Central memory CD8-positive, alpha-beta T cell (primary cell): Measurements from ENCODE around the gene TSPYL4.

ENCODE experiments used
- ATAC-seq: fragments of 150-1000 bp; cut with Tn5 transposase; replicated peaks from 2 replicates; pipeline ENCODE4 v1.10.0; 2022; ENCODE audit warnings: mild to moderate bottlenecking, moderate FRiP score, moderate number of reproducible peaks; ENCODE audit not compliant: poor library complexity, severe bottlenecking; ENCODE audit errors: extremely low read depth
- DNase-seq, 2 donors: peaks; one replicate each; pipeline ENCODE4 v3.0.0; 2021; ENCODE audit warnings: low spot score in 2 of 2
- H3K27ac Mint-ChIP-seq: one replicate; pipeline ENCODE4 v1.8.0; 2022; ENCODE audit warnings: low read depth, mild to moderate bottlenecking, moderate library complexity, mixed read lengths
- H3K27me3 Mint-ChIP-seq: one replicate; pipeline ENCODE4 v1.8.0; 2022; ENCODE audit warnings: mixed read lengths
- H3K36me3 Mint-ChIP-seq: one replicate; pipeline ENCODE4 v1.8.0; 2022; ENCODE audit warnings: mild to moderate bottlenecking, moderate library complexity, mixed read lengths; ENCODE audit not compliant: insufficient read depth
- H3K4me1 Mint-ChIP-seq: one replicate; pipeline ENCODE4 v1.8.0; 2022; ENCODE audit warnings: mixed read lengths
- H3K4me3 Mint-ChIP-seq: one replicate; pipeline ENCODE4 v1.8.0; 2022; ENCODE audit warnings: mild to moderate bottlenecking, moderate library complexity, mixed read lengths
- H3K9me3 Mint-ChIP-seq: one replicate; pipeline ENCODE4 v1.8.0; 2022; ENCODE audit warnings: mixed read lengths

TSPYL4 gene

DNA sequence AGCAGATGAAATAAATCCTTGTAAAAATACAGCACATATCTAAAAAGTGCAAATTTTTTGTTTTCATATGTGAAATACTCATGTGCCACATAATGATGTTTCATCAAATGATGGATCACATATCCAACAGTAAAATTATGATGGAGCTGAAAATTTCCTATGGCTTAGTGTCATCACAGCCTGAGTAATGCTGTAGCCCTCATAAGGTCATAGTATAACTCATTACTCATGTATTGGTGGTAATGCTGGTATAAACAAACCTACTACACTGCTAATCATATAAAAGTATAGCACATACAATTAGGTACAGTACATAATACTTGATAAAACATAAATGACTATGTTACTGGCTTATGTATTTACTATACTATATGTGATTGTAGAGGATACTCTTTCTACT is 12.9 kb upstream of the TSPYL4 start:
- peaks cover 12% of the 10 kb centered on the region for H3K9me3 Mint-ChIP-seq
- no peak overlapping the region for H3K27ac Mint-ChIP-seq
- no peak overlapping the region for H3K4me3 Mint-ChIP-seq
- ATAC-seq (no peak), DNase-seq (no peak)
- H3K27me3 Mint-ChIP-seq: no peaks in the 10 kb centered on the region
- peaks cover 36% of the 10 kb centered on the region for H3K4me1 Mint-ChIP-seq
- H3K36me3 Mint-ChIP-seq: peaks cover 10% of the 10 kb centered on the region

- Mint-ChIP-seq H3K27ac (peak overlapping the region; percentile 46), H3K9me3 (peaks cover 12% of the 10 kb centered on the region), H3K4me3 (no peak overlapping the region), H3K36me3 (peaks cover 2% of the 10 kb centered on the region), H3K27me3 (no peaks in the 10 kb centered on the region), H3K4me1 (peaks cover 40% of the 10 kb centered on the region)
- no peak for DNase-seq
- no peak for ATAC-seq
These were observed 11.4 kb upstream of the TSPYL4 start for GRCh38 chr6:116265041-116265829.

- Mint-ChIP-seq H3K27ac (no peak overlapping the region), H3K36me3 (peaks cover 2% of the 10 kb centered on the region), H3K4me3 (no peak overlapping the region), H3K4me1 (peaks cover 36% of the 10 kb centered on the region), H3K27me3 (no peaks in the 10 kb centered on the region), H3K9me3 (peaks cover 12% of the 10 kb centered on the region)
- no peak for DNase-seq
- no peak for ATAC-seq
These were observed 9.5 kb upstream of the TSPYL4 start for GRCh38 chr6:116263353-116263752.

- DNase-seq (no peak), ATAC-seq (no peak)
- Mint-ChIP-seq H3K27me3 (no peaks in the 10 kb centered on the region), H3K9me3 (peaks cover 6% of the 10 kb centered on the region), H3K27ac (no peak overlapping the region), H3K4me1 (peaks cover 27% of the 10 kb centered on the region), H3K4me3 (no peak overlapping the region), H3K36me3 (peaks cover 2% of the 10 kb centered on the region)
These were observed 4.6 kb upstream of the TSPYL4 start for GRCh38 chr6:116258520-116258919.

DNA sequence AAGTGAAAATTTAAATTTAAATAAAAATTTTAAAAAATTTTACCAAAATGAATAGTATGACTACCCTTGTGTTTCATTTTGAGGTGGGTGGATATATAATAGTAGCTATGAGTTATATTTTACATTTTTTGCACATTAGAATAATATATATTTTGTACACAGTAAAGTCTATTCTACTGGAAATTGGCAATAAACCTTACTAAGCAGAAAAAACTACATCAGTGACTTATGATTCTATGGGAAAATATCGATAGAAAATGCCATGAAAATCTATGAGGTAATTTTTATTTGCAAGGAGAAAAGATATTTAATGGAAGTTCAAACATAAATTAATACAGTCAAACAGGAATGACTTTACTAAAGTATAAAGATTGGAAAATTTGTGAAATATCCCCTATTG is 2.8 kb upstream of the TSPYL4 start:
- H3K27ac Mint-ChIP-seq: no peak overlapping the region
- ATAC-seq (no peak), DNase-seq (no peak)
- peaks cover 13% of the 10 kb centered on the region for H3K4me1 Mint-ChIP-seq
- H3K27me3 Mint-ChIP-seq: no peaks in the 10 kb centered on the region
- no peaks in the 10 kb centered on the region for H3K9me3 Mint-ChIP-seq
- H3K4me3 Mint-ChIP-seq: no peak overlapping the region
- H3K36me3 Mint-ChIP-seq: no peaks in the 10 kb centered on the region

GRCh38 chr6:116255246-116255800 is 1.4 kb upstream of the TSPYL4 start:
- DNase-seq: no peak
- Mint-ChIP-seq H3K9me3 (no peaks in the 10 kb centered on the region), H3K4me1 (peaks cover 2% of the 10 kb centered on the region), H3K36me3 (peaks cover 5% of the 10 kb centered on the region), H3K4me3 (no peak overlapping the region), H3K27ac (no peak overlapping the region), H3K27me3 (no peaks in the 10 kb centered on the region)
- ATAC-seq: no peak

DNA sequence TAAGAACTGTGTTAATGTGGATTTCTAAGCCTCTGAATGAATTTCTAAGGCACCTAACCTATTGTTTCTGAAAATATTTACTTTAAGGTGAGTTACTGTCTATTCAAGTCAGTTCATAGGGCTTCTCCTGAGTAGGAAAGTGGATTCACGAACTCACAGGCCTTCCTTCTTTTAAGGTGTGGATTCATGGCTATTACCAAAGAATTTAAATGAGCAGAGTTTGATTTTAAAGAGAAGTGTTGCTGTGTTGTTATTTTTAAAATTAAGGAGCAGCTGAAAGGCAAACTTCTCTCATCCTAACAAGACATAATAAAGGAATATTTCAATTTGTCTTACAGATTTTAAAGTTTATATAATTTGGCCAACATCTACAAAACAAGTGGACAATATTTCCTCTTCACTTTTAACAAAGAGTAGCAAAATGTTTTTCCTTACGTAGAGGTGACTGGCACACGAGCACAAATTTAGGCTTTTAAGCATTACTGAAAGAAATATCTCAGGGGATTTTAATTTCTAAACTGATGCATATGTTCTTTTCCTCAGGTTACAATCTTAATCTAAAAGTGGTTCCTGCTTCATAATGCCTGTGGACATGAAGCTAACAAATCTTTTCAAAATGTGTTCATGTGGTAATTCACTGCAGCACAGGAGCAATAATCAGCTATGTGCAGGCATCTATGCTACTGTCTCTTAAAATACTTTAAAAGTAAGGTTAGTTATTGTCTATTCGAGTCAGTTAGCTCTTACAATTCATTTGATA is 602 bp upstream of the TSPYL4 start:
- Mint-ChIP-seq H3K4me3 (no peak overlapping the region), H3K27ac (no peak overlapping the region), H3K9me3 (no peaks in the 10 kb centered on the region), H3K36me3 (peaks cover 6% of the 10 kb centered on the region), H3K4me1 (no peaks in the 10 kb centered on the region), H3K27me3 (no peaks in the 10 kb centered on the region)
- DNase-seq: no peak
- ATAC-seq: no peak

- Mint-ChIP-seq H3K27ac (no peak overlapping the region), H3K9me3 (no peaks in the 10 kb centered on the region), H3K36me3 (peaks cover 6% of the 10 kb centered on the region), H3K4me1 (no peaks in the 10 kb centered on the region), H3K27me3 (no peaks in the 10 kb centered on the region), H3K4me3 (no peak overlapping the region)
- ATAC-seq (no peak), DNase-seq (no peak)
These were observed 729 bp downstream of the TSPYL4 start for GRCh38 chr6:116253188-116253504.

DNA sequence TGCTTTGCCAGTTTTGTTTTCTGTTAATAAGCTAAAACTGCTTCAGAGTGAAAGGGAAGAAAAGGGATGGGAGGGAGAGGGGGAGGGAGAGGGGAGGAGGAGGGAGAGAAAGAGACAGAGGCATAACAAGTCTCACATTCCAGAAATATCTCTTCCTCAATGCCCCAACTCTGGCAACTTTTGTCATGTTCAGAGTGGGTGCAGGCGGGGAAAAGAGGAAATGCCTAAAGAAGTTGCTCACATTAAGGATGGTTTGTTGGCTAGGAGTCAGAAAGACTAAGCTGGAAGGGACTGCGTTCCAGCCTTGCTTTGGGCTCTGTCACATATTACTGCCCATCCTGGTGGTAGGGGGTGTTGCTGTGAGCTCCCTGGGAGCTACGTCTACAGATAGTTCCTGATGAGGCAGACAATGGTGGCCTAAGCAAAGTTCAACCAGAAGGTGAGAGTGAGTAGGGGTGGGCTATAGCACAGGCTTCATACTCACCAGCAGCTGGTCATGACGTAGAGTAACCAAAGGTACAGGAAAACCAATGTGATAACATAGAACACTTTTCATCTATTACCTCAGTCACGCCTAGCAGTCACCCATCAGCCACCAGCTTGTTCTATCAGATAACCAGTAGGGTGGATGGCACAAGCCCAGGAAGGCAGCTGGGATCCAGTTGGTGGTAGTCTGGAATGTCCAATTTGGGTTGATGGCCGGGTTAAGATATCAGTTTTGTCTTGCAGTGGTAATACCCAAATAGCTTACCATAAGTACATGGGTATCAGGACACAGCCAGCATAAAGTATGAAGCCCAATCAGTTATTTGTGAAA is 2.1 kb downstream of the TSPYL4 start:
- no peak overlapping the region for H3K4me3 Mint-ChIP-seq
- no peaks in the 10 kb centered on the region for H3K27me3 Mint-ChIP-seq
- DNase-seq: no peak

DNA sequence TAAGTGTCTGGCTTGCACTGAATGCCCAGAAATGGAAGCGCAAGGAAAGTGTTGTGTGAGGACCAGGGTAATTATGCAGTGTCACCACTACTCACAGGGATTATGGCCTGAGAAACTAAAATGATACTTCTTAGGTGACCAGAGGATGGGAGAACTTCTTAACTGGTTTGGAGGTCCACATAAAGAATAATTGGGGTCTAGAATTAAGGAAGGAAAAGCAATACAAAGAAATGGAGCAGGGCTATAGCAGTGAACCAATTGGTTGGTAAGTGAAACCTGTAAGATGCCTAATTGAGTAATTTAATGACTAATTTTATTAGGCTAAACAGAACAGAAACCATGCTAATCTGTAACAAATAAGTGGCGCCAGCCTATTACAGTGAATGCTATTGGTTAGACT is 5.3 kb downstream of the TSPYL4 start:
- DNase-seq (no peak), ATAC-seq (no peak)
- Mint-ChIP-seq H3K9me3 (no peaks in the 10 kb centered on the region), H3K27me3 (no peaks in the 10 kb centered on the region), H3K27ac (peak overlapping the region; percentile 80), H3K36me3 (peaks cover 8% of the 10 kb centered on the region), H3K4me3 (no peak overlapping the region), H3K4me1 (no peaks in the 10 kb centered on the region)

More for the DNA sequence above, 2.1 kb downstream of the TSPYL4 start:
- ATAC-seq: no peak
- Mint-ChIP-seq H3K9me3 (no peaks in the 10 kb centered on the region), H3K4me1 (no peaks in the 10 kb centered on the region), H3K27ac (no peak overlapping the region), H3K36me3 (peaks cover 6% of the 10 kb centered on the region)

DNA sequence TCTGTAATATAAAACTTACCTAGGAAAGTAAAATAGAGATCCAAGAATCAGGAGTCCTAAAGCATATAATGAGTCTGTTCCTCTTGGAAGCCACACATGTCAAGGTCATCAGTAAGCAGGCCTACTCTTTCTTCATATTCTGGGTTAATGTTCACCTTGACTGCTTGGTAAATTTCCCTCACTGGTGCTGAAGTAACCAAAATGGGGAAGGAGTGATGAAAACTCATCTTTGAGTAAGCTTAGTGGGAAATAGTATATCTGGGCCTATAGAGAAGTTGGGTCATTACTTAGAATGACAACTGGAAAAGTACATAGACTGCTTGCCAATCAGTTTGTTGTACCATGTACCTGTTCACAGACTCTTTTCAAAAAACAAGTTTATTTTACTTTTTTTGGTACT is 6.6 kb downstream of the TSPYL4 start:
- Mint-ChIP-seq H3K27me3 (no peaks in the 10 kb centered on the region), H3K27ac (peak overlapping the region; percentile 19), H3K9me3 (no peaks in the 10 kb centered on the region), H3K4me1 (no peaks in the 10 kb centered on the region), H3K4me3 (no peak overlapping the region), H3K36me3 (peaks cover 8% of the 10 kb centered on the region)
- no peak for DNase-seq
- no peak for ATAC-seq

GRCh38 chr6:116246089-116246488 is 7.8 kb downstream of the TSPYL4 start:
- Mint-ChIP-seq H3K27me3 (no peaks in the 10 kb centered on the region), H3K36me3 (peaks cover 8% of the 10 kb centered on the region), H3K9me3 (no peaks in the 10 kb centered on the region), H3K4me3 (no peak overlapping the region), H3K4me1 (no peaks in the 10 kb centered on the region), H3K27ac (no peak overlapping the region)
- DNase-seq (no peak), ATAC-seq (no peak)
